GM21423 (cell line): ENCODE measurements around the gene ZG16B.

Experiments
- ATAC-seq: cut with Tn5 transposase; IDR thresholded peaks from one replicate; pipeline ENCODE4 v1.9.1; 2021; ENCODE audit warnings: mild to moderate bottlenecking, moderate library complexity; ENCODE audit not compliant: unreplicated experiment

Gene ZG16B

GRCh38 chr16:2804728-2805127 lies 25.4 kb upstream of the ZG16B start:
- no peak for ATAC-seq

GRCh38 chr16:2806286-2806685 lies 23.8 kb upstream of the ZG16B start:
- no peak for ATAC-seq

- no peak for ATAC-seq
These were observed 21.9 kb upstream of the ZG16B start for GRCh38 chr16:2808181-2808580.

- ATAC-seq: no peak
These were observed 20.8 kb upstream of the ZG16B start for GRCh38 chr16:2809149-2809760.

GRCh38 chr16:2810651-2811050 lies 19.5 kb upstream of the ZG16B start:
- ATAC-seq: no peak

GRCh38 chr16:2811703-2812471 lies 18.2 kb upstream of the ZG16B start:
- no peak for ATAC-seq

- no peak for ATAC-seq
These were observed 16.3 kb upstream of the ZG16B start for GRCh38 chr16:2813771-2814221.

GRCh38 chr16:2814551-2815298 lies 15.4 kb upstream of the ZG16B start:
- ATAC-seq: no peak

- ATAC-seq: no peak
These were observed 14.8 kb upstream of the ZG16B start for GRCh38 chr16:2815299-2815771.

GRCh38 chr16:2816751-2817339 lies 13.3 kb upstream of the ZG16B start, which contains the start of gene PRSS21:
TSS of gene PRSS21 (plus strand) at chr16:2817237. CDS start at chr16:2817269, 32 bp downstream.
- no peak for ATAC-seq

GRCh38 chr16:2817340-2818271 lies 12.5 kb upstream of the ZG16B start:
- ATAC-seq: no peak

GRCh38 chr16:2818272-2818876 lies 11.7 kb upstream of the ZG16B start:
- no peak for ATAC-seq

- ATAC-seq: no peak
These were observed 10.7 kb upstream of the ZG16B start for GRCh38 chr16:2819179-2819938.

GRCh38 chr16:2819939-2820835 lies 9.9 kb upstream of the ZG16B start:
- no peak for ATAC-seq

GRCh38 chr16:2820836-2821486 lies 9.1 kb upstream of the ZG16B start:
- ATAC-seq: no peak

GRCh38 chr16:2821487-2822157 lies 8.5 kb upstream of the ZG16B start:
- ATAC-seq: no peak

- no peak for ATAC-seq
These were observed 8.0 kb upstream of the ZG16B start for GRCh38 chr16:2822158-2822495.
